ENCODE measurements around the gene VSTM2B. TPM values are rescaled to one million over a fixed set of nuclear protein-coding genes. Genes with fewer than 3 reads are reported as not detected.

VSTM2B gene
- total RNA-seq, 1 experiment from 2014 or later = not detected

DNA sequence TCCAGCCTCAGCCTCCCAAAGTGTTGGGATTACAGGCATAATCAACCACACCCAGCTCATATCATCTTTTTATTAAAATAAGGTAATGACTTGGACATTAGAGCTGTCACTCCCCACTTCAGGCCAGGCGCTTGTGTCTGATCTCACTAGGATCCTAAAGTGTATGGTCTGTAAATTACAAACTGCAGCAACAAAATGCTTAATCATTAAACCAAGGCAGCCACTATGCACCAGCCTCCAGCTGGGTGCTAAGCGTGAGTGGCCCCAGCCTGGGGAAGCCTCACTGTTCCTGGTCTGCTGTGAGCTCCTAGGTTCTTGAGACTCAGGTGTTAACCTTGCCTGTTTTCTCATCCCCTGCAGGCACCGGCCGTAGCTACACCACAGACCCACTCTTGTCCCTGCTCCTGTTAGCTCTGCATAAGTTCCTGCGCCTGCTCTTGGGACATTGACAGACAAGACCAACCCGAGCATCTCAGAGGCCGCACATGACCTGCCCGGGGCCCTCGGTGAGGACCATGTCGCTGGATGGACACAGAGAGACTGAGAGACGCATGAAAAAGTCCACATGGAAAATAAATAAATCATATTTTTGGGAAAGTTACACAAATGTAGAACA, 37.8 kb downstream of the VSTM2B start:
- Histone ChIP-seq H3K9me3 (replicated peaks) (no peaks in the 10 kb centered on the region), H3K27ac (no peak overlapping the region), H3K4me3 (no peak overlapping the region), H3K36me3 (no peaks in the 10 kb centered on the region), H3K4me1 (no peaks in the 10 kb centered on the region), H3K27me3 (peaks cover 9% of the 10 kb centered on the region; the same call in 1 of the 2 replicates)
- DNase-seq = no peak

DNA sequence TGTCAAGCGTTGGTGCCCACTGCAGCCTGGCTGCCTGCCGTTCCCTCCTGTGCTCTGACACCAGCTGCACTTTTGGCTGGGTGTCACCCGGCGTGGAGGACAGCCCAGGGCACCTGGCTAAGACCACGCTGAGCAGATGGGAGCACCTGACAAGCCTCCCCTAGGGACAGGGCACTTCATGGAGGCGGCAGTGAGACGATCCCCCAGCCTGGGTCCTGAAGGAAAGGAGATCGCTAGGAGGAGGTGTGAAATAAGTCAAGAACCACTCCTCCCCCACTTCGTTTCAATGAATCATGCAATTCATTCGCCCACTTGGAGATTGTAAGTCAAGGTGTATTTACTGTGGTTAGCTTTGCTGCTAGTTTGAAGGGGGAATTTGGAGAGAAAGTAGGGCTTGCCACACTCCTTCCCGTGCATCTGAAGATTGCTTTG, 38.8 kb downstream of the VSTM2B start:
- peaks cover 9% of the 10 kb centered on the region; the same call in 1 of the 2 replicates for H3K27me3 ChIP-seq
- DNase-seq = no peak

DNA sequence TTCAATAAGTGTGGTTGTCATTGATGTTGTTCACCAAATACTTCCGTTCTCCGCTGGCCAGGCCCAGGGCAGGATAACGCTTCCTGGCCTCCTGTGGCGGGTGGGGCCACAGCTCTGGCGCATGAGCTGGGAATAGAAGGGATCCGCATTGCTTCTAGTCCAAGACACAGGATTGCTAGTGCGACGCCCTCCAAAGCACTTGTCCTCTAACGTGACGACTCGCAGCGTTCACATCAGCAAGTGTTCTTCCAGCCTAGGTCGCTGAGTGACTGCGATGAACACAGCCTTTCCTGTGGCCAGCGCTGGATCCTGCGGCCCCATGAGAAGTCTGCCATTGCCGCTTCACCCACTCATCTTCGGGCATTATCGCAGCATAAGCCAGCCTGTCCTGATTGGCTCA, 39.4 kb downstream of the VSTM2B start:
- H3K36me3 ChIP-seq = no peaks in the 10 kb centered on the region
- no peaks in the 10 kb centered on the region for H3K9me3 ChIP-seq (replicated peaks)
- H3K27me3 ChIP-seq = peaks cover 9% of the 10 kb centered on the region; the same call in 1 of the 2 replicates
- H3K4me1 ChIP-seq = no peaks in the 10 kb centered on the region
- H3K4me3 ChIP-seq = no peak overlapping the region
- H3K27ac ChIP-seq = no peak overlapping the region
- DNase-seq = no peak

More for the DNA sequence above, 38.8 kb downstream of the VSTM2B start:
- Histone ChIP-seq H3K9me3 (replicated peaks) (no peaks in the 10 kb centered on the region), H3K4me1 (no peaks in the 10 kb centered on the region), H3K4me3 (no peak overlapping the region), H3K36me3 (no peaks in the 10 kb centered on the region), H3K27ac (no peak overlapping the region)

DNA sequence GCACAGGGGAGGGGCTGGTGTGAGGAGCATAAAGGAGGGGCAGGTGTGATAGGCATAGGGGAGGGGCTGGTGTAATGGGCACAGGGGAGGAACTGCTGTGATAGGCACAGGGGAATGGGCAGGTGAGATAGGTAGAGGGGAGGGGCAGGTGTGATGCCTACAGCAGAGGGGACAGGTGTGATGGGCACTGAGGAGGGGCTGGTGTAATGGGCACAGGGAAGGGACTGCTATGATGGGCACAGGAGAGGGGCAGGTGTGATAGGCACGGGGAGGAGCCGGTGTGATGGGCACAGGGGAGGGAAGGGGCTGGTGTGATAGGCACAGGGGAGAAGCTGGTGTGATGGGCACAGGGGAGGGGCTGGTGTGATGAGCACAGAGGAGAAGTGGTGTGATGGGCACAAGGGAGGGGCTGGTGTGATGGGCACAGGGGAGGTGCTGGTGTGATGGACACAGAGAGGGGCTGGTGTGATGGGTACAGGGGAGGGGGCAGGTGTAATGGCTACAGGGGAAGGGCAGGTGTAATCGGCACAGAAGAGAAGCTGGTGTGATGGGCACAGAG, 40.8 kb downstream of the VSTM2B start:
- no peaks in the 10 kb centered on the region for H3K4me1 ChIP-seq
- DNase-seq = no peak
- H3K9me3 ChIP-seq (replicated peaks) = no peaks in the 10 kb centered on the region
- no peak overlapping the region for H3K4me3 ChIP-seq
- no peak overlapping the region for H3K27ac ChIP-seq
- peaks cover 14% of the 10 kb centered on the region; the same call in 1 of the 2 replicates for H3K27me3 ChIP-seq
- no peaks in the 10 kb centered on the region for H3K36me3 ChIP-seq

DNA sequence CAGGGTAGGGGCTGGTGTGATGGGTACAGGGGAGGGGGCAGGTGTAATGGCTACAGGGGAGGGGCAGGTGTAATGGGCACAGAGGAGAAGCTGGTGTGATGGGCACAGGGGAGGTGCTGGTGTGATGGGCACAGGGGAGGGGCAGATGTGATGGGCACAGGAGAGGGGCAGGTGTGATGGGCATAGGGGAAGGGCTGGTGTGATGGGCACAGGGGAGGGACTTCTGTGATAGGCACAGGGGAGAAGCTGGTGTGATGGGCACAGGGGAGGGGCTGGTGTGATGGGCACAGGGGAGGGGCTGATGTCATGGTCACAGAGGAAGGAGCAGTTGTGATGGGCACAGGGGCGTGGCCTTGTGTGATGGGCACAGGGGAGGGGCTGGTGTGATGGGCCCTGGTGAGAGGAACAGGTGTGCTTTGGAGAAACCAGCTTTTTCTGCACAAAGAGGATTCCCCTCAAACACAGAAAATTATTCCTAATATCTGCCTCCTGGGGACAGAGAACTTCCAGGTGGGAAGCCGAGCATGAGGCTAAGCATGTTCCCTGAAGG, 41.6 kb downstream of the VSTM2B start:
- DNase-seq = no peak
- Histone ChIP-seq H3K36me3 (no peaks in the 10 kb centered on the region), H3K9me3 (replicated peaks) (no peaks in the 10 kb centered on the region)

DNA sequence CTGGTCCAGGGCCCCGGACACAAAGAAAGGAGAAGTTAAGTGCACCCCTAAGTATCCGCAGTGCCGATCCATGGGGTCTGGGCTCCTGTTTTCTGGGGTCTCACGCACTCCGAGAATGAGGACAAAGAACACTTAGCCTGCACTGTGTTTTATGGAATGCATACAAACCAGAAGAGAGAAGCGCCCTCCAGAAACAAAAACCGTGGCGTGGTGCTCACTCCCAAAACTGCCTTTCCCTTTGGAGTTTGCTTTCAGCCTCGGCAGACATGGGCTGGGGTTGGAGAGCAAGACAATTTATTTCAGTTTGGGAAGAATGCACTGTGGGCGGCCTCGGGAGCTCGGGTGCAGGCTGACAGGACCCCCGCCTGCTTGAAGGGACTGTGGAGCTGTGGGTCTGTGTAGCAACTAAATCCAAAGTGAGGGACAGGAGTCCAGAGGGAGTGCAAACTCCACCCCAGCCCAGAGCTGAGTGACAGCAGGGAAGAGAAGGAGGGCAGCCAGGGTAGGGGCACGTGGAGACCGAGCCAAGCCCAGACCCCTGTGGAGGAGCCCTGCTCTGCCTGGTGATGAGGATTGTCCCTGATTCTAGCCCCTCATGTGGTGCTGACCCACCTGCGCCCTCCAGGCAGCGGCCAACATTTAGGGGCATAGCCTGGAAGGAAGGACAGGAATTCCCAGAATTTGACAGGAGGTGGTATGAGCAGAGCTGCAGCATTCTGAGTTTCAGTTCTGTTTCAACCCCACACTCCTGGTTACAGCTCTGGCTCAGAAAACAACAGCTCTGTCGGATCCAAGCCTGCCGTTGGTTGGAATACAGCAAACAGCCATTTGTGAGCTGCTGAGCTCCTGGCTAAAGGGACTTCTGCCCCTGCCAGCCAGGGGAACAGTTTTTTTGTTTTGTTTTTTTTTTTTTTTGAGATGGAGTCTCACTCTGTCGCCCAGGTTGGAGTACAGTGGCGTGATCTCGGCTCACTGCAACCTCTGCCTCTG, 42.5 kb downstream of the VSTM2B start:
- H3K27ac ChIP-seq = no peak overlapping the region
- H3K4me1 ChIP-seq = no peaks in the 10 kb centered on the region
- DNase-seq = no peak
- no peaks in the 10 kb centered on the region for H3K36me3 ChIP-seq
- H3K27me3 ChIP-seq = peaks cover 18% of the 10 kb centered on the region
- H3K4me3 ChIP-seq = no peak overlapping the region
- H3K9me3 ChIP-seq (replicated peaks) = no peaks in the 10 kb centered on the region

More for the DNA sequence above, 41.6 kb downstream of the VSTM2B start:
- Histone ChIP-seq H3K4me3 (no peak overlapping the region), H3K27ac (no peak overlapping the region), H3K27me3 (peaks cover 14% of the 10 kb centered on the region; the same call in 1 of the 2 replicates), H3K4me1 (no peaks in the 10 kb centered on the region)

DNA sequence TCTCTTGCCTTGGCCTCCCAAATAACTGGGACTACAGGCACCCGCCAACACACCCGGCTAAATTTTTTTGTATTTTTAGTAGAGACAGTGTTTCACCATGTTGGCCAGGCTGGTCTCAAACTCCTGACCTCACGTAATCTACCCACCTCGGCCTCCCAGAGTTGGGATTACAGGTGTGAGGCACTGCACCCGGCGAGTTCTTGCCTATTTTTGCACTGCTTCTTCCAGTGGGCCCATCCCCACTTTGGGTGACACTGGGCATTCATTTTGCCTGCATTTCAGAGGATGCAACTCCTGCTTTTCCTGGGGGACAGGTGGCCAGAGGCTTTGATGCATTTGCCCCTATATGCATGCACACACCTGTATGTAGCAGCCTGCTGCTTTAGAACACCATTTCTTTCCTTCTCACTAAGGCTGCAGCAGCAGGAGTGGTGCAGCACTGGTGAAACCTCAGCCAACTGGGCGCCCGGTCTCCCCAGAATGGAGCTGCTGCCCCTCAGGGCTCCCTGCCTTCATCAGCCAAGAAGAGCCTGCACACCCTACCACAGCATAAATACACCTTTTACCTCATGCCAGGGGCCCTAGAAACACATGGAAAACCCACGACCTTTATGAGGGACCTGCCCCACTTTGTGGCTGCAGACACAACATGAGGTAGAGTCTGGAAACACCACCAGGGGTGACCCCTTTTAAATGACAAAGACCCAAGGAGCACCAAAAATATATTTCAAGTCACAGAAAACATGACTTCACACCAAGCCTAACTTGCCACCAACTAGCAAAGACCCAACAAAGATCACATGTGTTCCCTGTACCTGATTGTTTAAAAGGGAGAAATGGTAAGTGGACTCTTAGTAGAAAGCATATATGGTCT, 43.5 kb downstream of the VSTM2B start:
- Histone ChIP-seq H3K9me3 (replicated peaks) (no peaks in the 10 kb centered on the region), H3K4me1 (no peaks in the 10 kb centered on the region), H3K27ac (no peak overlapping the region), H3K27me3 (peaks cover 18% of the 10 kb centered on the region), H3K36me3 (no peaks in the 10 kb centered on the region), H3K4me3 (no peak overlapping the region)
- no peak for DNase-seq

DNA sequence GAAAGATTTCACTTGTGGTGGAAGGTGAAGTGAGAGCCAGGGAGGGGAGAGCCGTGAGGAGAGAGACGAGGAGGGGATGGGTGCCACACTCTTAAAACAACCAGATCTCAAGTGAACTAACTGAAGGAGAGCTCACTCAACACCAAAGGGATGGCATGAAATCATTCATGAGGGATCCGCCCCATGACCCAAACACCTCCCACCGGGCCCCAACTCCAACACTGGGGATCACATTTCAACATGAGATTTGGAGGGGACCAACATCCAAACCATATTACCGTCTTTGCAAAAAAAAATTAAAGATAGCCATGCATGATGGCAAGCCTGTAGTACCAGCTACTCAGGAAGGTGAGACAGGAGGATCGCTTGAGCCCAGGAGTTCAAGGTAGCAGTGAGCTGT, 45.4 kb downstream of the VSTM2B start:
- Histone ChIP-seq H3K4me1 (peaks cover 3% of the 10 kb centered on the region; the same call in 1 of the 2 replicates), H3K27me3 (peaks cover 25% of the 10 kb centered on the region), H3K36me3 (no peaks in the 10 kb centered on the region), H3K27ac (no peak overlapping the region), H3K4me3 (no peak overlapping the region), H3K9me3 (replicated peaks) (no peaks in the 10 kb centered on the region)
- no peak for DNase-seq

DNA sequence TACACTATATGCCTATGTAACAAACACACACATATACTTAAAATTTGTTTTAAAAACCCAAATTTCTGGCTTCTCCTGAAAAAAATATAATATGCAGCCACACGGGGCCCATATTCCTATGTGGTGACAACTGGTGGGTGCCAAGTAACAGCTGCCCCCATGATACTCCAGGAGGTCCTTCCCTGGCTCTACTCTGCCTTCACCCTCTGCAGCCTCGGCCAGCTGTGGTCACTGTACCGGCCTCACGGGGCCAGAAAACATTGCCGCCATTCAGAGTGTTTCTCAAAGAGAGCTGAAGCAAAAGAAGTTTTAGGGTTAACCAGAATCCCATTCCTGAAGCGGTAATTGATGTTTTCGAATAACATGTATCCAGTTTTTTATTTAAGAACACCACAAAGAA, 47.7 kb downstream of the VSTM2B start:
- Histone ChIP-seq H3K27ac (no peak overlapping the region), H3K4me1 (peaks cover 13% of the 10 kb centered on the region; the same call in 1 of the 2 replicates), H3K4me3 (no peak overlapping the region), H3K9me3 (replicated peaks) (no peaks in the 10 kb centered on the region), H3K36me3 (no peaks in the 10 kb centered on the region), H3K27me3 (peaks cover 41% of the 10 kb centered on the region)
- no peak for DNase-seq

DNA sequence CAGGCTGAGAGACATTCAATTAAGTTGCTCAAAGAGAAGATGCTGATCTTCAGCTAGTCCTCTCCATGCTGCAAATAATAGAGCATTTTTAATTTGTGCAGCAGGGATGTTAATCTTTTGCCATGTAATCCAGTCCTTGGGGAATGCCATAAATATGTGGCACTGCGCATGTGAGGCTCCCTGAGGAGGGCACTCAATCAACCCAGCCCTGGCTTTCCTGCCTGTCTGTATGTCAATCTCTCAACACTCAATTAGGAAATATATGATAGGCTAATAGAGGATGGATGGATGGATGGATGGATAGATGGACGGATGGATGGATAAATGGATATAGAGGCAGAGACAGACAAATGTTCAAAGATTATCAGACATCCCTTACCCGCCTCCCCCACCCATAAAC, 48.7 kb downstream of the VSTM2B start:
- Histone ChIP-seq H3K27me3 (peaks cover 41% of the 10 kb centered on the region), H3K9me3 (replicated peaks) (no peaks in the 10 kb centered on the region)

DNA sequence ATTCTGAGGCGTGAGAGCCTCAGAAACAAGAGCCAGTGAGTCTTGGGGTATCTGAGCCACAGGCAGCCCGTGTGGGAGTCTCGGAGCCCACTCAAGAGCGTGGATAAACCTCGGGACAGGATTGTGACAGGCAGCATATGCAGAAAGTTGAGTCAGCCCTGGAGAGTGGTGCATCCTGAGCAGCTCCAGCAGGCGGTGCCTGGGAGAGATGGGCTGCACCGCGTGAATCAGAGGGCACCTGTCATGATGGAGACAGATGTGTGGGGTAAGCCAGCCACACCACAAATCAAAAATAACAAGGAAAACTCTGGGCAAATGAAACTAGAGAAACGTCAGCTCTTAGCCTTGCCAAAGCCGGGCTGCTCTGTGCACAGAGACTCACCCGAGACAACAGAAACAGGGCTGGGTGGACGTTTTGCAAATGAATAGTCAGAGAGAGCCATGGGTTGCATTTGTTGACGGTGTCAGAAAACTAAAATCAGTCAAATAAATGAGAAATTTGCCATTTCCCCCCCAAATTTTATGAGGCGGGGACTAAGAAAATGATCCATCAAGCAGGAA, 50.3 kb downstream of the VSTM2B start:
- Histone ChIP-seq H3K27me3 (peaks cover 37% of the 10 kb centered on the region), H3K36me3 (no peaks in the 10 kb centered on the region), H3K4me1 (peaks cover 13% of the 10 kb centered on the region; the same call in 1 of the 2 replicates), H3K27ac (no peak overlapping the region), H3K4me3 (no peak overlapping the region), H3K9me3 (replicated peaks) (0 out of 2 replicates have a peak, but pooled peaks cover 2% of the 10 kb centered on the region)
- peak; percentile 60 to 65 for DNase-seq

More for the DNA sequence above, 48.7 kb downstream of the VSTM2B start:
- H3K4me3 ChIP-seq = no peak overlapping the region
- no peak overlapping the region for H3K27ac ChIP-seq
- DNase-seq = no peak
- no peaks in the 10 kb centered on the region for H3K36me3 ChIP-seq
- peaks cover 13% of the 10 kb centered on the region; the same call in 1 of the 2 replicates for H3K4me1 ChIP-seq

DNA sequence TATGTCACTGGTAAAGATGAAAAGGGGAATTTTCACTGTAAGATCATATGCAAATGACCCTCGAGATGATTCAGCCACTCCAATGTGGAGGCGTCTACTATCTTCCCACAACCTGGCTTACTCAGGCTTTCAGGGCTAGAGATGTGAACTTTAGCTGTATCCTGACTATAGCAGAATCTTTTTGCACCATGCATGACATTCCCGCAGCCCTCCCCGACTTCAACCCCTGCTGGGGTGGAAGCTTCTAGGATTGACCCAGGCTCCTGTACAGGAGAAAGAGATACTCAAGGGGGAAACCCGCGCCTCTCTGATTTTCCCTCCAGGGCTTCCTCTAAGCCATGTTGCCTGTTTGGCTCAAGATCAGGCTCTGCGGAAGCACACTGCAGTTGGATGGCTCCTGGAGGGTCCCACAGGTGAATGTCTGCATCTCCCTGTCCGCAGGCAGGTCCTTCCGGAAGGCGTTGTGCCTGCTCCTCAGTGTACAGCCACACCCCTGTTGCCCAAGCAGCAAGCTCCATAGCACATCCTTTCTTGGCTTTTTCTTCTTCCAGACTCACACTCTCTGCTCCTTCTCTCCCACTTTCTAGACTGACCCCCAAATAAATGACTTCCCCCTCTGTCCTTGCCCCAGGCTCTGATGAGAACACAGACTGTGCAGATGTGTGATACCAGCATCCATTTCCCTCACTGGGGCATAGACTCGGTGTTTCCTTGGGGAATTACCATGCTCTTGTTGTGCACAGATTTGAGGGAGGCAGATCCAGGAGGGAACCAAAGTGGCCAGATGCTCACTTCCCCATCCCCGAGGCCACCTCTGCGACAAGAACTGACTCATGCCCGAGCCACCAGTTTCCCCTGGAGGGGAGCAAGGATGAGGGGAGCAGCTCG, 51.2 kb downstream of the VSTM2B start:
- H3K27ac ChIP-seq = no peak overlapping the region
- no peaks in the 10 kb centered on the region for H3K36me3 ChIP-seq
- peaks cover 13% of the 10 kb centered on the region; the same call in 1 of the 2 replicates for H3K4me1 ChIP-seq
- 0 out of 2 replicates have a peak, but pooled peaks cover 2% of the 10 kb centered on the region for H3K9me3 ChIP-seq (replicated peaks)
- peaks cover 35% of the 10 kb centered on the region for H3K27me3 ChIP-seq
- H3K4me3 ChIP-seq = no peak overlapping the region
- DNase-seq = no peak

DNA sequence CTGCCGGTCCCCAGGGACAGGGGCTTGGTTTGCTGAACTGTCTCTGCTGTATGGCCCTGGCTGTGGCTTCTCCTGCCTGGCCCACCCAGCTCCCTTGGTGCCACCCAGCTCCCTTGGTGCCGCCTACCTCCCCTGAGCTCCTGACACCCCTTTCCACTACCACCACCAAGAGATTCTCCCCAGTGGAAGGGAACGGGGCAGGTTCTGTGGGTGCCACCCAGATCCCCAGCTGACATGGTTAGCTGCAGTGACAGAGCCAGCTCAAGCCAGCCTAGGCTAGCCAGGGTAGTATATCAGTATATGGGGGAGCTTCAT, 51.8 kb downstream of the VSTM2B start:
- H3K36me3 ChIP-seq = no peaks in the 10 kb centered on the region
- H3K27ac ChIP-seq = no peak overlapping the region
- H3K4me3 ChIP-seq = no peak overlapping the region
- H3K9me3 ChIP-seq (replicated peaks) = 0 out of 2 replicates have a peak, but pooled peaks cover 2% of the 10 kb centered on the region
- H3K4me1 ChIP-seq = peaks cover 13% of the 10 kb centered on the region; the same call in 1 of the 2 replicates
- no peak for DNase-seq
- H3K27me3 ChIP-seq = peaks cover 35% of the 10 kb centered on the region
